HG03342 (cell line): ENCODE measurements around the gene CNTNAP2.

Source experiments
- ATAC-seq: cut with Tn5 transposase; IDR thresholded peaks from one replicate; pipeline ENCODE4 v1.9.1; 2021; ENCODE audit warnings: mild to moderate bottlenecking, moderate library complexity; ENCODE audit not compliant: unreplicated experiment

CNTNAP2 gene

DNA sequence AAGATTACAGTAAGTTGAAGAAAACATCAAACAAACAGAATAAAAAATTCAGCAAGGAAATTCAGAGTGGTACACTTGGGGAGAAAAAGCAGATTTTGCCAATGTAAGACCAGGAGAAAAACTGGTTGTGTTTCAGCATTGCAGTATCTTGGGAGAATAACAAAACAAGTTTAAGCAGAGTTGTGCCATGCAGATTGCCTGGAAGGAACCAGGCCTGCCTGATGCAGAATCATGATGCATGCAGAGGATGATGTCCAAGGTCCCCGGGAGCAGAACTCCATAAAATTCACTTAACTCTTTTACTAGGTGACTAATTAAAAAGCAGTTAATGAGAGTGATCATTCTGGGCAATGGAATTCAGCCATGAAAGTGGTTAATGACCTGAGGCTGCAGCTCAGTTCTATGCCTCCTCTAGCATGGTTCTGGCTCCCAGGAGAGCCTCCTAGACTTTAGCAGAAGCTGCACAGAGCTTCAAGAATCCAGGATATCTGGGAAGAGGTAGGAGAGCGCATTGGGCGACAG is 2094.3 kb downstream of the CNTNAP2 start:
- ATAC-seq: no peak

DNA sequence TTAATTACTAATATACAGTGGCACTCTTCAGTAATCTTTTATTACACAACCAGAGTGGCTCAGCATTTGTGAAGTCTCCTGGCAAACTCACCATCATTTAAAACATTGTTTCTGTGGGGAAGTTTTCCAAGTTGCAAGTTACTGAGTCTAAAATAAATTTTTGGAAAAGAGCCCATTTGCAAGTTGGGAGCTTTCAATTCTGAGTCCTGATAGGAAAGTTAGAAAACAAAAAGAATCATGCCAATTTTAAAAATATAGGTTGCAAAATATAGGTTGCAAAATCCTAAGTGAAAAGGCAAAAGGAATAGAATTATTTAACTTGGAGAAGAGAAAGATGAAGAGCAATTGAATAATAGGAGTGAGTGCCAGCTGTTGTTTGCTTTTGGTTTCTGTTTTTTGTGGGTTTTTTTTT is 2095.1 kb downstream of the CNTNAP2 start:
- no peak for ATAC-seq

DNA sequence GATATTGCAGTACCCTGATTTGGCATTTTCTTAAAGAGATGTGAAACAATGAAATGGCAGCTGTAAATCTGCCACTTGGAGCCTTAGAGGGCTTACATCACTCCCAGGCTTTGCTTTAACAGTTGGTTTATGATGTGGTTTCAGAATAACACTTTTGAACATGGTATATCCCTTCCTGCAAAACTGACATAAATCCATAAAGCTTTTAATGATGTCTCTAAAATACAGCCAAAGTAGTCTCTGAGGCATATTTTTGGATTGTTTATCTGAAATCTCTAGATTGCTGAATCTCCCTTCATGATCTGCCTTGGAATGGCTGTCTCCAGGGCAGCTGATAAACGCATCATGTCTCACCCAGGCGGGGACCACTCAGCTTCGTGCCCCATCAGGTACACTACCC is 2096.1 kb downstream of the CNTNAP2 start:
- ATAC-seq: no peak

DNA sequence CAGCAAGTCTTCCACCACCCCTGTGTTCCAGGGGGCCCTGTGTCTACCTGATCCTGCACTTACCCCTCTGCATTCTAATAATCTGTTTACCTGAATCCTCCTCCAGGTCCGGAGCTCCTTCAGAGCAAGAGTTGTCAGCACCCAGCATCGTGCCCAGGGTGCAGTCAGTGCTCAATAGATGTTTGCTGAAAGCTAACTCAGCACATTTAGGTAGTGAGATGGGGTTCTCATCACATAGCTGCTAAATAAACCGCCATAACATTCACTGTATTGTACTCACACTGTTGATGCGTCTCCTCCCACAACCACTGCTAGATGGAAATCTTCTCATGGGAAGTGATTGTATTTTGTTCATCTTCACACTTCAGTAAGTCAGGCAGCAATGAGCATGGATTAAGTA is 2097.5 kb downstream of the CNTNAP2 start:
- no peak for ATAC-seq

DNA sequence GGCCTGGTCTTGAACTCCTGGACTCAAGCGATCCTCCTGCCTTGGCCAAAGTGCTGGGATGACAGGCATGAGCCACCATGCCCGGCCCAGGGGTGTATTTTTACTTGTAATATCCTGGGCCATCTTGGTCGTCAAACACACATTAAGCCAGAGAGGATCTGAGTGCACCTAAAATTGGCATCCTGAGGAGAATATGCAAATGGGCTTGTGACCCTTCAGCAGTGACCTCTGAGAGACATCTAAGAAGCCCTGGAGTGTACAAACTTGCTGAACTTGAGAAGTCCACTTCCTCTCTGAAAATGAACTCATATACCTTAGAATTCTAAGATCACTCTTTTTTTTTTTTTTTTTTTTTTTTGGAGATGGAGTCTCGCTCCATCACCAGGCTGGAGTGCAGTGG is 2102.0 kb downstream of the CNTNAP2 start:
- no peak for ATAC-seq

DNA sequence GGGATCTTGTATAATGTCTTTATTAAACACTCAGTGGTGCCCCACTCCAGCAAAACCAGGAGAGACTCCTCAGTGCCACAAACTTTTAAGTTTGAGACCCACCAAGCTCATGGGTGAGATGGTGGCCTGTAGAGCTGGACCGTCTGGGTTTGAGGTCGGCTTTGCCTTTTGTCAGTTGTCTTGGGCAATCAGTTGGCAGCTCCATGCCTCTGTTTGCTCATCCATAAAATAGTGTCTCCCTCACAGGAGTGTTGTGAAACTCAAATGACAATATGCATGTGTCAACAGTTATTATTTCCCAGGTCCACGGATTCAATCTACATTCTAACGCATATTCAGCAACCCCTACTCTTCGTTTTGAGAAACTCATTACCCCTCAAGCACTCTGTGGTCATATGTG is 2106.1 kb downstream of the CNTNAP2 start:
- ATAC-seq: no peak

DNA sequence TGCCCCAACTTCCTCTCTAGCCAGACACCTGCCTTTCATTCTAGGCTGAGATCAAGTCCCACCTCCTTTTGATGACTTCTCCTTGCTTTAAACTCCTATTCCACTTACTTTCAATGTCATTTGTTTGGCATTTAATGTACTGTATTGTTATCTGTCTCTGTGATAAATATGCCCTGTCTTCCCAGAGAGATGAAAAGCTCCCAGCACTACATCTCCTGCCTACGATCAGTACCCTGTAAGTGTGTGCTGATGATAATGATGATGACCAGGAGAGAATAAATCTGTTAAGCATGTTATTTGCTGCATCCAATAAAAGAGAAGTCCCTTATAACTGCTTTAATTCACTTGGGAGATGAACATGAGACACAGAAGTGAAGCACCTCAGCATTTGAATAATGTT is 2106.6 kb downstream of the CNTNAP2 start:
- ATAC-seq: no peak

DNA sequence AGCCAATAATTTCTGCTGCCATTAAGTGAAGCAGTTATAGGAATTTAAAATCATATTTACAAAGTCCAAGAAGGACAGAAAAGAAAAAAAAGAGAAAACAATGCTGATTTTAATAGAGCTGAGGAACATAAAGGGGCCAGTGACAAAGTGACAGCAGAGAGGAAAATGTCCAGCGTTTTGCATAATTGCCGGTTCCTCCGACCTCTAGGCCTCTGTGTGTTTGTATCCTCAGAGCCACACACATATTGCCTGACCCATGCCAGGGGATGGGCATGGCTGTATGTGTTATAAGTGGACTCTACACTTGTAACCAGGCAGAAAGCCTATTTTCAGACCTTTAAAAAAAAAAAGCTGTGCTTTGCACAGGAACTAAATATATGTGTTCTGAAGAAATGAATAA is 2107.1 kb downstream of the CNTNAP2 start:
- no peak for ATAC-seq

DNA sequence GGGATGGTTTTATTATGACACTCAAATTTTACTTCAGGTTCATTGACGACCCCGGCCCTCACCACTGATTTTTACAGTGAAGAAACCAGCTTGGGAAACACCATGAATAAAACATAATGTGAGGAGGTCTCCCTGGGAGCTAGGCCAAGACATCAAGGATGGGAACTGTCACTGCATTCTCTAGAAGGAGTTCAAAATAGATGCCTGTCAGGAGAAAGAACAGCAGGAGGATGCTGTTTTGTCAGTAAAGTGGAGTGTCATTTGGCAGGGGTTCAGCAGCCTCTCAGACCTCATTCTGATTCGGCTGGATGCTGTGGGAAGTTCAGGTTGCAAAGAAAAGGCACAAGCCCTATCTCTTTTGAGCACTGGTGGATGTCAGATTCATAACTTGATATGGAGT is 2113.7 kb downstream of the CNTNAP2 start:
- ATAC-seq: no peak

DNA sequence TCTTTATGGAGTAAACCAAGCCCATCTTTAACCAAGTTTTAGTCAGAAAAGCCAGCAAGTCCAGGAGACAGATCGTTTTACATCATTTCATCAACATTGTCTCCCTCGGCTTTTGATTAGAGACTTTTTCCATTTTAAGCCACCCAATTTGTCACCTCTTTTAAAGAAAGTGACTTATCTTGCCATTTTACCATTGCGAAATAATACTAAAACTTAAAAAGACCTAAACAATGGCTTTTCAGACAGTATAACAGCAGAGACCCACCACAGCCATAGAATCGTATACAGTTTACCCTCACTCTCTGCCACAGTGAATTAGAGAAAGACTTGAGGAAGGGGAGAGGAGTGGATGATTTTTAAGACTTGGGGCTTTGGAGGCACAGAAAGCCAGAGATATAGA is 2114.3 kb downstream of the CNTNAP2 start:
- ATAC-seq: no peak

DNA sequence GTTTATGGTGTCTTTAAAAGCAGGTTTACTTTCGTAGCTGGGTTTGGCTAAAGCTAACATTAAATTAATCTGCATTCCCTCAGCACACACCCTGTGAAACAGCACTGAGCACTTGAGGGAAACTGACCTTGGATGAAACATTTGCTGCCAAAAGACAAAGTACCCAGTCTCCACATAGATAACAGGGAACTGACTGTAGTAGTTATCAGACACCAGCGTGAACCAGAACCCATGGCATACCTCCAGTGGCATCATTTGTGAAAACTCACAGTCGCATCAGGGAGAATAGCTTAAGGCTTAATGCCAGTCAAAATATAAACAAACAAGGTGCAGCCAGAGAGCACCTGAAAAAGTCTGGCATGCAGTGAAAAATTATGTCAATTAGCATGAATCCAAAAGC is 2116.2 kb downstream of the CNTNAP2 start:
- no peak for ATAC-seq

DNA sequence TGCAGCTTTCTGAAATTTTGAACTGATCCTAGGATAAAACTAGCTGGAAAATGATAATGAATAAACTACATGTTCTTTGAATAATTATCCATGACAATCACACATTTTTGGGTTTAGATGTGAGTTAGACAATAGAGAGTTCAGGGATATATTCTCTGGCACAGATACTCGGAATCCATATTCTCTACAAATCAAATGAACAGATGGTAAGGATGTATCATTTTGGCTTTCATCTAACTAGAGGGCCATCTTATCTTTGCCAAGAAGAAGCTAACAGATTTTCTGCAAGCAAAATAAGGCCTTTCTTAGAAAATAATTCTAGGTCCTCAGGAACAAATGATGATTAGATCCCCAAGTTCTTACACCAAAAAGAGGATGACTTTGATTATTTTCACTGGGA is 2118.1 kb downstream of the CNTNAP2 start:
- no peak for ATAC-seq

DNA sequence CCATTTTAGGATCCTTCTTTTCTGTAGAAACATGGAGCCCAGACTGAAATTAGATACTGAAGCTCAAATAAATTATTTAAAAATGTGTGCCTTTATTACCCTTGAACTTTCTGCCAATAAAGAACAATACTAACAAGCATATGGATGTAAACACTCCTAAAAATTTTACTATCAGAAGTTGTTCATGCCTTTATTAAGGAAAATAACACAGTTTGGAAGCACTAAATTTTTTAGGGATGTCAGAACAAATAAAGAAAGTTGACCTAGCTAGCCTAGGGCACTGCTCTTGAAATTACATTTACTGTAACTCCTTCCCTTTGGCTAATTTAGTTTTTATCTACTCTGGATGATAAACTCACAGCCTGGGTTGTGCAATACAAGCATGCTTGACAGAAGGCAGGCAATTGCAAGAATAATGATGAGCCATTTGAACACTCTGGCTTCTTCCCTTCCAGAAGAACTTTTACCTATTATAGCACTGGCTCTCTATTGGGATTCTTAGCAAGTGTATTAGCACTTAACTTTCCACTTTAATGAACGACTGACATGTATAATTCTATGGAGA is 2122.2 kb downstream of the CNTNAP2 start:
- ATAC-seq: no peak

DNA sequence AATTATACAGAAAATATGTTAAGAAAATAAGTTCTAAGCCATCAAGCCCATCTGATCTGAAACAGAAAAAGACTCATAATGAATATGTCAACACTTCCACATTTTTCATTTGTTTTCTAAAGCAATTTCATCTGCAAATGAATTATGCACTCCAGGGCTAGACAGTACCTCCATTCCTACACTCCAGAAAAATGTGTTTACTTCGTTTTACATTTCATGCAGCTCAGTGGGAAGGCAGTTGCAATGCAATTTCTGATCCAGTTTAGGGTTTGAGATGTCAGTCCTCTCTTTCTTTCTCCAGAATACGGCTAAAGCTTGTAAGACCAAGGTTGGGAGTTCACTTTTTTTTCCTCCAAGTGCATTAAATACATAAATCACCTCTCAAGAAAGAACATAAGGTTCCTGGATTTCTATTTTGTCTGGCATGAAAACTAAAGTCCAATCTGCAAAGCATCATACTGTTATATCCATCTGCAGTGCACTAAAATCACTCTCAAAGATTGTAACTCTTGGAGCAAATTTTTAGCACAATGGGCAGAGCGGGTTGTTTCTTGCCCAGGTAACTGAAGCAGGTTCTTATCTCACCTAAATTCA is 2125.2 kb downstream of the CNTNAP2 start:
- peak; percentile 14 for ATAC-seq

DNA sequence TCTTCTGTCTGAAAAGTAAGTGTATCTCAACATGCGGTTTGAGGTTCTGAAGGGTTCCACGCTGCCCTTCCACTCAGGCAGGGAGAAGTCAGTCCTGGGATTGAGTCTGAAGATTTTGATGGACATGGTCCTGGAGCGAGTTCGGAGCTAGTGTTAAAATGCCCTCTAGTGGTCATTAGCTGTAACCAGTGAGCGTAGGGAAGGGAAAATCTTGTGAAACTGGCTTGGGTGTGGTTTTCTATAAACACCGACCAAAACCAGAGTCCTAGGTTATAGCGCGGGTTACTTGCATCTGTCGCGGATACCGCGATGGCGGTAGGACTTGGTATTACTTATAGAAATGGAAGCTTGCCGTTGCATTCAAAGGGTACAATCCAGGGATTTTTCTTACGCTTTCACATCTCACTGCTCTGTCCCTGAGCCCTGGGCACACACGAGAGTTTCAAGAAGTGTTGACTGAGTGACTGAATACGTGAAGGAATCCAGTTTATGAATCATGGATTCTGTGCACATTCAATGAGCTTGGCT is 2125.8 kb downstream of the CNTNAP2 start:
- ATAC-seq: peak; percentile 96

DNA sequence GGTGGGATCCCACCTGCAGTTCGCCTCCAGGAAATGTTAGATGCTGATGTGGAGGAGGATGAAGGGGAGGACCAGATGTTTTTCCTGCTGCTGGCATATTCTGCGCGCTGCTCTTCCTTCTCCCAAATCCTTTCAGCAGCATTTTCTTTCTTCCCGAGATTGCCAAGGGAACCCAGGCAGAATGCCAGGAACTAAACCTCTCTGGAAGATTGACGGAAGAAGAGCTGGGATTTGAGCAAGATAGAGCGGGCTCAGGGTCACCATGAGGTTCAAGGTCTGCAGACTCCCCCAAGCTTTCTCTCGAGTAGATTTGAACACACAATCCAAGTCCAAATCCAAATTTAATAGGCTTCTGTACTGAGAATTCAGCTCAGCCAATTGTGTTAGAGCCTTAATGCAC is 2128.8 kb downstream of the CNTNAP2 start:
- no peak for ATAC-seq

DNA sequence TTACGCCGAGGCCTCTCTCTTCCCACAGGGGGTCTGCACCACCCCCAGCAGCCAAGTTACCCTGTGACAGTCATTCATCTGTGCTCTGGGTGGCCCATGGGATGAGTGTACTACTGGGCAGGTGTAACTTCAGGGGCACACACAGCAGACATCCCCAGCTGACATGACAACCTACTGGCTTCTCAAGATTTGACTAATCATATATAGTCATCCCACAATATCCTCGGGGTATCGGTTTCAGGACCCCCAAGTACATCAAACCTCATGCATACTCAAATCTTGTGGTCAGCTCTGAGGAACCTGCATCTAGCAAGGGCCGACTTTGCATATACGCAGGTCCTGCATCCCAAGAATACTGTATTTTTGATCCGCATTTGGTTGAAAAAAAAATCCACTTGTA is 2137.0 kb downstream of the CNTNAP2 start:
- peak; percentile 79 for ATAC-seq

DNA sequence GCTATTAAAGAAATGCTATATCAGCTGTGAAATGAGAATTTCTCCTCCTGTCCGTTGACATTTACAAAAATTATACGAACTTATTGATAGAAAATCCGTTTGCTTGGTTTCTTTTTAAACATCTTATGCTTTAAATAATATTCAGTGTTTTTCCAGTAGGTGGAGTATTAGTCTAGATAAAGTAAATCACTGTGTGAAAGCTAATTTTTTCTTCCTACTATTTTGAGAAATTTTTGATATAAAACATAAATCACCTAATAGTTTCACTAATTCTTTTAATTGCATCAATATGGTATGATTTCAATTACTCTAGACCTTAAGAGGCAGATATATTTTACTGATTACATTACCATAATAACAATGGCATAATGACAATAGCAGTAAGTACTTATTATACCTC is 2138.7 kb downstream of the CNTNAP2 start:
- no peak for ATAC-seq

DNA sequence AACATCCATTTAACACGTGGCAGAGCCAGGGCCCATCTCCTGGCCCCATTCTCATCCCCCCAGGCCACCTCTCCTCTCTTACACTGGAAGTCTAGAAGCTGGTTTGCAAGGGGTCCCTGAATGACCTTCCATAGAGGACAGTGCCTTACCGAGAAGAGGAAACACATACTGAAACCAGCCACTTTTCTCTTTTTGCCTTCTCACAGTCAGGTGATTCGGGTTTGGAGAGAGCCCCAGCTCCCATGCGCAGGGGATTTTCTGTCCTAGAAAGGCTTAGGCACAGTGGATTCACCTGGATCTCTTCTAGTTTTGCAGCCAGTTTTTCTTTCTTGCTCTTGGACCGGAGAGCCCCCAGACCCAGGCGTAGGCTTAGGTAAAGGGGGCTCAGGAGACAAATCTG is 2139.8 kb downstream of the CNTNAP2 start:
- ATAC-seq: no peak

DNA sequence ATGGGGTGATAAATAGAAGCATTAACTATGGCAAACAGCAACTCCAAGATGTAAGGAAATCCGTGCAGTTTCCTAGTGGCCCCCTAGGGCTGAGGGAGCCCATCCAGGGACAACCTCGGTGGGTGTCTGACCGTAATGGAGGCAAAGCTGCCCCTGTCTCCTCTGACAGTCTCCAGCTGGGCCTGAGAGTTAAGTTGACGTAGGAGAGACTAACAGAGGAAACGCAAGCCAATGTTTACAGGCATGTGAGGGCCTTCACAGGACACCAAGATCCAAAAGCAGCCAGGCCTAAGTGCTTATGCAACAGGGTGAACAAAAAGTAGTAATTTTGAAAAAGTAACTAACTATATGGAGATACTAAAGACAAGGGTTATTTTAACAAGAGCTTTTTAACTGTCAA is 2144.0 kb downstream of the CNTNAP2 start:
- no peak for ATAC-seq

DNA sequence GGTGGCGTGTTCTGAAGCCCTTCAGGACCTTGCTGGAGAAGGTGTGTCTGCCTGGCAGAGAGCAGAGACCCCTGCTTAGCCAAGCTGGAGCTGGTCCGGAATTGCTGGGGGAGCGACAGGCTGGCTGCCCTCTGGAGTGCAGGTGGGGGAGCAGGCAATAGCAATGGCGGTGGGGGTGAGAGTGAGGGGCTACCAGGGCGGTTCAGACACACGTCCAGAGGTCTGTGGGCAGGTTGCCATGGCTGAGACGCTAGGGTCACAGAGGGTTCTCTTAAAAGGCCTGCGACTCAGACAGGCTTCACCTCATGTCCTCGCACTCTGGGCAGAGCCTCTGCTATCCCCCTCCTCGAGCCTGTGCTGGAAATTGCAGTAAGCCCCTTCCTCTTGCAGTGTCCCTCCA is 2144.9 kb downstream of the CNTNAP2 start:
- ATAC-seq: no peak

DNA sequence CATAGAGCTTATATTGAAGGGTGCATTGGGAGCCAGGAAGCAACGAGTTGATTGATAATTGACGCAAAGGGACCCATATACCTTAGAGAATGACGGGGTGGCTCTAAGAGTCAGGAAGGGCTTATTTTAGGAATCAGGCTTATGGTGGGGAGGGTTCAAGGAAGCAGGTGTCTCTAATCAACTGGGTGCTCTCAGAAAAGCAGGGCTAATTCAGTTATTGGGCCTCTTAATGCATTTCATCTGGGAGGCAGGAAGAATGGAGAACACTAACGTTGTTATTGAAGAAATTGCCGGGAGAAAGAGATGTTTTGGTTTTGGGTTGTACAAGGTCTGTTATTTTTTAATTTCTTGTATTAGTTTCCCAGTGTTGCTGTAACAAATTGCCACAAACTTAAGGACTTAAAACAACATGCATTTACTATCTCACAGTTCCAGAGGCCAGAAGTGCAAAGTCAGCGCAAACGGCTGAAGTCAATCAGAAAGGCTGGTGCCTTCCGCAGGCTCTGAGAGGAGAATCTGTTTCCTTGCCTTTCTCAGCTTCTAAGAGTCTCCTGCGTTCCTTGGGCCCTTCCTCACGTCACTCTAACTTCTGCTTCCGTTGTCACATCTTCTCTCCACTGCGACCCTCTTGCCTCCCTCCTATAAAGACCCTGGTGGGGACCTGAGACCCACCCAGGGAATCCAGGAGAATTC is 2145.5 kb downstream of the CNTNAP2 start:
- no peak for ATAC-seq
